Tibial nerve (tissue), 4 donors: ENCODE data around the gene OGFR.

Experiments
- EP300 ChIP-seq, 2 donors: sonication (generic); formaldehyde crosslinking; IDR thresholded peaks; one replicate each; pipeline ENCODE4 v1.6.1; 2017; ENCODE audit warnings: antibody characterized with exemption in 2 of 2, mild to moderate bottlenecking in 1 of 2
- POLR2A ChIP-seq, 2 donors: fragments of 450-650 bp; IDR thresholded peaks; one replicate each; pipeline ENCODE4 v1.6.1; 2017; ENCODE audit warnings: antibody characterized with exemption in 2 of 2, mild to moderate bottlenecking in 2 of 2, moderate library complexity in 2 of 2
- TF ChIP-seq, protein P1 (sequence below), 5 experiments: fragments of 200-600 bp in 3 of 5; fragments of 450-650 bp in 2 of 5; sonication (generic) in 3 of 5; IDR thresholded peaks; one replicate each; pipeline ENCODE4 v1.5.1; 2016 to 2019; ENCODE audit warnings: antibody characterized with exemption in 5 of 5, mild to moderate bottlenecking in 3 of 5, moderate library complexity in 2 of 5

DNA sequence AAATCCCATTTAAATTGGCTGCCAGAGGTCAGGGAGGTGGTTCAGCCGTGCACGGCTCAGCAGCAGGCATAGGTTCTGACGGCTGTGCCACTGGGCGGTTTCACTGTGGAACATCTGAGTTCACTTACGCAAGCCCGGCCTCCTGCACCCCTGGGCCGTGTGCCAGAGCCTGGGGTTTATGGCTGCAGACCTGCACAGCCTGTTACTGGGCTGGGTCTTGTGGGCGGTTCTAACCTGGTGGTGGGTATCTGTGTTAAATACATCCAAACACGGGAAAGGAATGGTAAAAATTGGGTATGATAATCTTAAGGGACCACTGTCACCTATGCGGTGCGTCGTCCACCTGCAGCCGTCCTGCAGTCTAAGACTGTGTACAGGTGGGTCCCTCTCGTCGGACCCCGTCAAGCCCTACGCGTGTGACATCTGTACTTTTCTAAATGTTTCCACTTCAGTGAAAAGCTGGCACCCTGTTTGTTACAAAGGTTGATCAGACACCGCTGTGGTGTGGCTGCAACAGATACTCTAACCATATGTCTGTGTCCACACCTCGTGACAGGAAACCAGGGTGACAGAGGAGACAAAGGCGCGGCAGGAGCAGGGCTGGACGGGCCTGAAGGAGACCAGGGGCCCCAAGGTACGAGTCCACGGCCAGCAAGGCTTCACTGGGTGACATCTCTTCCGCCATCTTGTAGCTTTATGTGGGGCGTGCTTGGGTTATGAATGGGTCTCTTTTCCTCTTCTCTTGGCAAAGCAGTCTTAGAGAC lies 33.7 kb downstream of the OGFR start:
- TF ChIP-seq, protein P1, sequence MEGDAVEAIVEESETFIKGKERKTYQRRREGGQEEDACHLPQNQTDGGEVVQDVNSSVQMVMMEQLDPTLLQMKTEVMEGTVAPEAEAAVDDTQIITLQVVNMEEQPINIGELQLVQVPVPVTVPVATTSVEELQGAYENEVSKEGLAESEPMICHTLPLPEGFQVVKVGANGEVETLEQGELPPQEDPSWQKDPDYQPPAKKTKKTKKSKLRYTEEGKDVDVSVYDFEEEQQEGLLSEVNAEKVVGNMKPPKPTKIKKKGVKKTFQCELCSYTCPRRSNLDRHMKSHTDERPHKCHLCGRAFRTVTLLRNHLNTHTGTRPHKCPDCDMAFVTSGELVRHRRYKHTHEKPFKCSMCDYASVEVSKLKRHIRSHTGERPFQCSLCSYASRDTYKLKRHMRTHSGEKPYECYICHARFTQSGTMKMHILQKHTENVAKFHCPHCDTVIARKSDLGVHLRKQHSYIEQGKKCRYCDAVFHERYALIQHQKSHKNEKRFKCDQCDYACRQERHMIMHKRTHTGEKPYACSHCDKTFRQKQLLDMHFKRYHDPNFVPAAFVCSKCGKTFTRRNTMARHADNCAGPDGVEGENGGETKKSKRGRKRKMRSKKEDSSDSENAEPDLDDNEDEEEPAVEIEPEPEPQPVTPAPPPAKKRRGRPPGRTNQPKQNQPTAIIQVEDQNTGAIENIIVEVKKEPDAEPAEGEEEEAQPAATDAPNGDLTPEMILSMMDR (IDR thresholded peaks at IDR 0.05): no peak
- no peak for TF ChIP-seq POLR2A (IDR thresholded peaks at IDR 0.05)
- TF ChIP-seq EP300 (IDR thresholded peaks at IDR 0.05): peak in 1 of 2 donors; percentile 64
